ENCODE data around the gene SERPINI2.

The SERPINI2 gene

GRCh38 chr3:167484551-167484950 lies 10.7 kb upstream of the SERPINI2 start:
- Histone ChIP-seq H3K4me1 (ENCODE audit: control insufficient read depth, insufficient read depth, low read length, poor library complexity, severe bottlenecking) (no peaks in the 10 kb centered on the region), H3K4me3 (ENCODE audit: extremely low read depth, insufficient read depth, low read length, poor library complexity, severe bottlenecking) (no peak overlapping the region), H3K9me3 (ENCODE audit: control insufficient read depth, low read length) (no peaks in the 10 kb centered on the region), H3K36me3 (ENCODE audit: control insufficient read depth, insufficient read depth, low read length) (no peaks in the 10 kb centered on the region), H3K27ac (ENCODE audit: low read depth, low read length, severe bottlenecking) (no peak overlapping the region)
- WGBS, 2 experiments (ENCODE audit: insufficient coverage in 2 of 2): 80% methylated on average over 1 of the region's 2 CpGs; no CpG with 5 or more reads in 1 of the 2 experiments

DNA sequence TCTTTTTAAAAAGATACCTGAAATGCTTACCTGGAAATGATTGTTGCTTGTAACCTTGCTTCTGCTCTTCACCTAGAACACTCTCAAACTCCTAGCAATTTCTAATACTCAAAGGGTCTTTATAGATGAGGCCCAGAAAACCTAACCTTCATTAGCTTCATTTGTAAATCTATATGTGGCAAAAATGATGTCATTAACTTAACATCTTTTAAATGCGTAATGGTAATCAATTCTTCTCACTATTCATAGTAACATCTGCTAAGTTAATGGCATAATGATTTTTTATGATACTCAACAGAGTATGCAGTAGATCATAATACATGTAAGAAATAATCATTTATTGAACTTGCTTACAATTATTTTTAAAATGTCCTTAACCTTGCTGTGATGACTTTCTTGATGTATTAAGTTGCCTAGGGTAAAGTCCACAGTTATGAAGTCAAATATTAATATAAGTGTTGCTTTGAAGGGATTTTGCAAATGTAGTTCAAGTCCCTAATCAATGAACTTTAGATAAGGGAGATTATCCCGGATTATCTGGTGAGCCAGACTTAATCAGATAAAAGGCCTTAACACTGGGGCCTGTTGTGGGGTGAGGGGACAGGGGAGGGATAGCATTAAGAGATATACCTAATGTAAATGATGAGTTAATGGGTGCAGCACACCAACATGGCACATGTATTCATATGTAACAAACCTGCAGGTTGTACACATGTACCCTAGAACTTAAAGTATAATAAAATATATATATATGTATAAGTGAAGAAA lies 10.1 kb upstream of the SERPINI2 start:
- Histone ChIP-seq H3K4me1 (ENCODE audit: control insufficient read depth, insufficient read depth, low read length, poor library complexity, severe bottlenecking) (no peaks in the 10 kb centered on the region), H3K36me3 (ENCODE audit: control insufficient read depth, insufficient read depth, low read length) (no peaks in the 10 kb centered on the region), H3K9me3 (ENCODE audit: control insufficient read depth, low read length) (no peaks in the 10 kb centered on the region), H3K4me3 (ENCODE audit: extremely low read depth, insufficient read depth, low read length, poor library complexity, severe bottlenecking) (no peak overlapping the region), H3K27ac (ENCODE audit: low read depth, low read length, severe bottlenecking) (no peak overlapping the region)
- WGBS, 2 experiments (ENCODE audit: insufficient coverage in 2 of 2): no CpG with 5 or more reads among the region's 2 CpGs

DNA sequence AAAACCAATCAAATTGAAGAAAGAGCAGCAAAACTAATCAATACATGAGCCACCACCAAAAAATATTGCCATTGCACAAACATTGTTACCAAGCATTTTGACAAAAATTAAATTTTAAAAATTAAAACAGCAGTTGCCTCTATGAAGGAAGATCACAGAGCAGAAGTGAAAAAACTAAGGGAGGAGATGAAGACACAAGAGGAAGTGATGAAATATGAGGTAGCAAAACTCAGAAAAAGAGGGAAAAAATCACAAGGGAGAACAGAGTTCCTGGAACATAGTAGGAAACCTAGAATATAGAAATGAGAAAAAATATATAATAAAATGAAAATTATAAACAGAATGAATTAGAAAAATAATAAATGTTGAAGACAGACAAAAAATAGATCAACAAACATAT lies 7.3 kb upstream of the SERPINI2 start:
- no peaks in the 10 kb centered on the region for H3K9me3 ChIP-seq (ENCODE audit: control insufficient read depth, low read length)
- H3K4me3 ChIP-seq (ENCODE audit: extremely low read depth, insufficient read depth, low read length, poor library complexity, severe bottlenecking): no peak overlapping the region

GRCh38 chr3:167480748-167481147 lies 6.9 kb upstream of the SERPINI2 start:
- no peak overlapping the region for H3K4me3 ChIP-seq (ENCODE audit: extremely low read depth, insufficient read depth, low read length, poor library complexity, severe bottlenecking)
- H3K9me3 ChIP-seq (ENCODE audit: control insufficient read depth, low read length): no peaks in the 10 kb centered on the region
- WGBS, 2 experiments (ENCODE audit: insufficient coverage in 2 of 2): no CpG with 5 or more reads among the region's 2 CpGs
- no peak overlapping the region for H3K27ac ChIP-seq (ENCODE audit: low read depth, low read length, severe bottlenecking)
- H3K4me1 ChIP-seq (ENCODE audit: control insufficient read depth, insufficient read depth, low read length, poor library complexity, severe bottlenecking): no peaks in the 10 kb centered on the region
- no peaks in the 10 kb centered on the region for H3K36me3 ChIP-seq (ENCODE audit: control insufficient read depth, insufficient read depth, low read length)

More for the DNA sequence above, 7.3 kb upstream of the SERPINI2 start:
- H3K27ac ChIP-seq (ENCODE audit: low read depth, low read length, severe bottlenecking): no peak overlapping the region
- no peaks in the 10 kb centered on the region for H3K36me3 ChIP-seq (ENCODE audit: control insufficient read depth, insufficient read depth, low read length)
- H3K4me1 ChIP-seq (ENCODE audit: control insufficient read depth, insufficient read depth, low read length, poor library complexity, severe bottlenecking): no peaks in the 10 kb centered on the region

DNA sequence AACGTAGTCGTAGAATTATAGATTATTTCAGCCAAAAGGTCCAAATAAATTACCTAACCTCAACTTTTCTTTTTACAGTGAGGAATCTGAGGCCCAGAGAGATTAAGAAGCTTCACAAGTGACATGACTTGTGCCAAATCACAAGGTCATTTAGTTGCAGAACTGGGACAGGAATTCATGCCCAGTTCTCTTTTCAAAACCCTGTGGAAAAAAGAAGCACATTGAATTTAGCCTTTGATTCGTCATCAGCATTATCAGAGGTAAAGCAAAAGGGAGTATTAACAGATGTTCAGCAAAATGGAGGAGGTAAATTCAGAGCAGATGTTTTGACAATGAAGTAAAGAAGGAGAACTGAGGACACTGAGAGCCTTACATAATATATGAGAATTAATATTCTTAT lies 4.5 kb downstream of the SERPINI2 start:
- Histone ChIP-seq H3K9me3 (ENCODE audit: control insufficient read depth, low read length) (no peaks in the 10 kb centered on the region), H3K36me3 (ENCODE audit: control insufficient read depth, insufficient read depth, low read length) (no peaks in the 10 kb centered on the region), H3K4me1 (ENCODE audit: control insufficient read depth, insufficient read depth, low read length, poor library complexity, severe bottlenecking) (no peaks in the 10 kb centered on the region), H3K27ac (ENCODE audit: low read depth, low read length, severe bottlenecking) (no peak overlapping the region), H3K4me3 (ENCODE audit: extremely low read depth, insufficient read depth, low read length, poor library complexity, severe bottlenecking) (no peak overlapping the region)
- WGBS, 2 experiments (ENCODE audit: insufficient coverage in 2 of 2): 80 to 100% methylated on average over 1 of the region's 3 CpGs

- no peaks in the 10 kb centered on the region for H3K36me3 ChIP-seq (ENCODE audit: control insufficient read depth, insufficient read depth, low read length)
- no peak overlapping the region for H3K27ac ChIP-seq (ENCODE audit: low read depth, low read length, severe bottlenecking)
- no CpG with 5 or more reads among the region's 5 CpGs for WGBS, 2 experiments (ENCODE audit: insufficient coverage in 2 of 2)
- H3K4me3 ChIP-seq (ENCODE audit: extremely low read depth, insufficient read depth, low read length, poor library complexity, severe bottlenecking): no peak overlapping the region
- no peaks in the 10 kb centered on the region for H3K9me3 ChIP-seq (ENCODE audit: control insufficient read depth, low read length)
- H3K4me1 ChIP-seq (ENCODE audit: control insufficient read depth, insufficient read depth, low read length, poor library complexity, severe bottlenecking): no peaks in the 10 kb centered on the region
These were observed 5.8 kb downstream of the SERPINI2 start for GRCh38 chr3:167467848-167468611.

DNA sequence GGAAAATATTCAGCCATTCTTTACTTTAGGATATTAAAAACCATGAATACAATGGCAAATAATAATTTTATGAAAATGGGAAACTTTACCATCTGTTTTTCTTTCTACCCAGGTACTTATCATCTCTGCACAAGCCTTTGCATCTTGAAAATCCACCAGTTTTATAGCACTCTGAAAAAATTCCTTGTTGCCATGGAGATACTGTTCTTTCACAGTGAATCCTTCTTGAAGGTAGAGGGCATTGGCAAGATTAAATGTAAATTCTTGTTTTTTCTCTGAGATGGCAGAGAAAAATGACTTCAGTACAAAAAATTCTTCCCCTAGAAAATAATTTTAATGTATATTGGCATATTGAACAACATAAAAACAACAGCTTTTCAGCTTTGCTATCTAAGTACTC lies 6.9 kb downstream of the SERPINI2 start:
- H3K4me3 ChIP-seq (ENCODE audit: extremely low read depth, insufficient read depth, low read length, poor library complexity, severe bottlenecking): no peak overlapping the region
- no peak overlapping the region for H3K27ac ChIP-seq (ENCODE audit: low read depth, low read length, severe bottlenecking)
- H3K4me1 ChIP-seq (ENCODE audit: control insufficient read depth, insufficient read depth, low read length, poor library complexity, severe bottlenecking): no peaks in the 10 kb centered on the region
- H3K9me3 ChIP-seq (ENCODE audit: control insufficient read depth, low read length): no peaks in the 10 kb centered on the region
- no peaks in the 10 kb centered on the region for H3K36me3 ChIP-seq (ENCODE audit: control insufficient read depth, insufficient read depth, low read length)

GRCh38 chr3:167456157-167456799 lies 17.6 kb downstream of the SERPINI2 start:
- Histone ChIP-seq H3K4me3 (ENCODE audit: extremely low read depth, insufficient read depth, low read length, poor library complexity, severe bottlenecking) (no peak overlapping the region), H3K9me3 (ENCODE audit: control insufficient read depth, low read length) (no peaks in the 10 kb centered on the region), H3K27ac (ENCODE audit: low read depth, low read length, severe bottlenecking) (no peak overlapping the region), H3K36me3 (ENCODE audit: control insufficient read depth, insufficient read depth, low read length) (no peaks in the 10 kb centered on the region), H3K4me1 (ENCODE audit: control insufficient read depth, insufficient read depth, low read length, poor library complexity, severe bottlenecking) (no peaks in the 10 kb centered on the region)
- 68 to 100% methylated on average over 2 to 3 of the region's 6 CpGs for WGBS, 2 experiments (ENCODE audit: insufficient coverage in 2 of 2)

- Histone ChIP-seq H3K27ac (ENCODE audit: low read depth, low read length, severe bottlenecking) (no peak overlapping the region), H3K4me3 (ENCODE audit: extremely low read depth, insufficient read depth, low read length, poor library complexity, severe bottlenecking) (no peak overlapping the region), H3K36me3 (ENCODE audit: control insufficient read depth, insufficient read depth, low read length) (no peaks in the 10 kb centered on the region), H3K4me1 (ENCODE audit: control insufficient read depth, insufficient read depth, low read length, poor library complexity, severe bottlenecking) (no peaks in the 10 kb centered on the region), H3K9me3 (ENCODE audit: control insufficient read depth, low read length) (no peaks in the 10 kb centered on the region)
- WGBS, 2 experiments (ENCODE audit: insufficient coverage in 2 of 2): 89 to 100% methylated on average over 1 of the region's 2 CpGs
These were observed 20.0 kb downstream of the SERPINI2 start for GRCh38 chr3:167453815-167454214.

GRCh38 chr3:167451282-167451681 lies 22.6 kb downstream of the SERPINI2 start:
- no peaks in the 10 kb centered on the region for H3K36me3 ChIP-seq (ENCODE audit: control insufficient read depth, insufficient read depth, low read length)
- H3K4me1 ChIP-seq (ENCODE audit: control insufficient read depth, insufficient read depth, low read length, poor library complexity, severe bottlenecking): no peaks in the 10 kb centered on the region
- no peak overlapping the region for H3K4me3 ChIP-seq (ENCODE audit: extremely low read depth, insufficient read depth, low read length, poor library complexity, severe bottlenecking)
- no peaks in the 10 kb centered on the region for H3K9me3 ChIP-seq (ENCODE audit: control insufficient read depth, low read length)
- WGBS, 2 experiments (ENCODE audit: insufficient coverage in 2 of 2): 78 to 83% methylated on average over 1 of the region's 1 CpG
- no peak overlapping the region for H3K27ac ChIP-seq (ENCODE audit: low read depth, low read length, severe bottlenecking)

GRCh38 chr3:167450675-167451074 lies 23.2 kb downstream of the SERPINI2 start:
- Histone ChIP-seq H3K27ac (ENCODE audit: low read depth, low read length, severe bottlenecking) (no peak overlapping the region), H3K4me3 (ENCODE audit: extremely low read depth, insufficient read depth, low read length, poor library complexity, severe bottlenecking) (no peak overlapping the region), H3K9me3 (ENCODE audit: control insufficient read depth, low read length) (no peaks in the 10 kb centered on the region), H3K4me1 (ENCODE audit: control insufficient read depth, insufficient read depth, low read length, poor library complexity, severe bottlenecking) (no peaks in the 10 kb centered on the region), H3K36me3 (ENCODE audit: control insufficient read depth, insufficient read depth, low read length) (no peaks in the 10 kb centered on the region)
- 100% methylated on average over 1 of the region's 2 CpGs; no CpG with 5 or more reads in 1 of the 2 experiments for WGBS, 2 experiments (ENCODE audit: insufficient coverage in 2 of 2)
